ENCODE data around the gene MICALL1.
"Not testable (repeated sequence)": the region's sequence is repeated elsewhere in the genome, so short reads cannot be mapped to it uniquely, and the experiment has no call there.

Gene MICALL1

DNA sequence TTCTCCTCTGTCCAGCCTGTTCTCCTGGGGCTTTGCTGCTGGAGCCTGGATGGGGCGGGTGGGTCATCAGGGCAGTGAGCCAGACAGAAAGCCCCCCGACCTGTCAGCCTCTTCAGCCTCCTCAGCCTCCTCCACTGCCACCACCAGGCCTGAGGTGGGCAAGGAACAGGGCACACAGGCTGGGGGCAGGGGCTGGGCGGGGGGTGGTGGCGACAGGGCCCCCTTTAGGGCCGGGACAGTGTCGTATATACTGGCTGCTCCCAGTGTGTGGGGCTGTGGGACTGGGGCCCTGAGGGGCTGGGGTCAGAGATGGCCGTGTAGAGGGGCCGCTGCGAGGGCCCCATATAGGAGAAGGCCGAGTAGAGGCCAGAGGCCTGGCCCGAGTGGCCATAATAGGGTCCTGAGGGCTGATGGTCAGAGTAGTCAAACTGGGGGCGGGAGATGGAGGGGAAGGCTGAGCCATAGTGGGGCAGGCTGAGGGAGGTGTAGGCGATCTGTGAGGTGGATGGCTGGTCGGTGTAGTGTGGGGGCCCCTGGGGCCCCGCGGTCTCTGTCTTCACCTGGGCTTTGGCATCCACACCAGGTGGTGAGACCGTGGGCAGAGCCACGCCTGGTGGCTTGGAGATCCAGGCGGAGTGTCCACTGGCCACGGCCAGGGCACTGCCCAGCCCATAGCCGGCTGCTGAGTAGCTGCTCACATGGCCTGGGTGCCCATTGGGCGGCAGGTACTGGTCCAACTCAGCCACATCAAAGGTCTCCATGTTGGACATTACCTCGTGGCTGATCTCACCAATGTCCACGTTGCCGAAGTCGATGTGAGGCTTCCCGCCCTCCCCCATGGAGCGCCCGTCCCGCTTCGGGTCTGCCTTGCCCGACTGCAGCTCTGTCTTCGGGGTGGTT lies 67.4 kb downstream of the MICALL1 start:
- DNase-seq (ENCODE audit: low spot score), result no peak
- TF ChIP-seq, protein P1, sequence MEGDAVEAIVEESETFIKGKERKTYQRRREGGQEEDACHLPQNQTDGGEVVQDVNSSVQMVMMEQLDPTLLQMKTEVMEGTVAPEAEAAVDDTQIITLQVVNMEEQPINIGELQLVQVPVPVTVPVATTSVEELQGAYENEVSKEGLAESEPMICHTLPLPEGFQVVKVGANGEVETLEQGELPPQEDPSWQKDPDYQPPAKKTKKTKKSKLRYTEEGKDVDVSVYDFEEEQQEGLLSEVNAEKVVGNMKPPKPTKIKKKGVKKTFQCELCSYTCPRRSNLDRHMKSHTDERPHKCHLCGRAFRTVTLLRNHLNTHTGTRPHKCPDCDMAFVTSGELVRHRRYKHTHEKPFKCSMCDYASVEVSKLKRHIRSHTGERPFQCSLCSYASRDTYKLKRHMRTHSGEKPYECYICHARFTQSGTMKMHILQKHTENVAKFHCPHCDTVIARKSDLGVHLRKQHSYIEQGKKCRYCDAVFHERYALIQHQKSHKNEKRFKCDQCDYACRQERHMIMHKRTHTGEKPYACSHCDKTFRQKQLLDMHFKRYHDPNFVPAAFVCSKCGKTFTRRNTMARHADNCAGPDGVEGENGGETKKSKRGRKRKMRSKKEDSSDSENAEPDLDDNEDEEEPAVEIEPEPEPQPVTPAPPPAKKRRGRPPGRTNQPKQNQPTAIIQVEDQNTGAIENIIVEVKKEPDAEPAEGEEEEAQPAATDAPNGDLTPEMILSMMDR (IDR thresholded peaks at IDR 0.05; ENCODE audit: poor library complexity, severe bottlenecking), result no peak
- Histone ChIP-seq H3K9me3 (ENCODE audit: severe bottlenecking) (no peaks in the 10 kb centered on the region), H3K27me3 (ENCODE audit: insufficient read depth, poor library complexity, severe bottlenecking) (no peaks in the 10 kb centered on the region), H3K27ac (ENCODE audit: poor library complexity, severe bottlenecking) (no peak overlapping the region), H3K4me3 (ENCODE audit: severe bottlenecking) (no peak overlapping the region), H3K4me1 (ENCODE audit: insufficient read depth, poor library complexity, severe bottlenecking) (no peaks in the 10 kb centered on the region), H3K36me3 (ENCODE audit: low read depth) (no peaks in the 10 kb centered on the region)
- no peak for ATAC-seq (ENCODE audit: low read depth)

DNA sequence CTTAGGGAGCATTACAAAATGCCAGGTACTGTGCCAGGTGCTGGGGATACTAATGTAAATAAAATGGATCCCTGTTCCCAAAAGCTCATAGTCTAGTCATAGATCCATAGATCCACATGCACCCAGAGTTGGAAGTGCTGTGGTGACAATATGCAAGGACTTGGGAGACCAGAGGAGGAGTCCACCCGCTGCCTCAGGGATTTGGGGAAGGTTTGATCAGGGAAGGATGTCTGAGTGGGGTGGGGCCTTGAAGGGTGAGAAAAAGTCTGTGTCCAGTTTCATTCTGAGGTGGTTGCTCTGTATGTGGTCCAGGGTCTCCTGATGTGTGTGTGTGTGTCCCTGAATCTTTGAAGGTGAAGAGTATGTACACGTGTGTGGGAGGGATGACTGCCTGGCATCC lies 69.1 kb downstream of the MICALL1 start:
- Histone ChIP-seq H3K4me1 (ENCODE audit: insufficient read depth, poor library complexity, severe bottlenecking) (no peaks in the 10 kb centered on the region), H3K4me3 (ENCODE audit: severe bottlenecking) (no peak overlapping the region), H3K27me3 (ENCODE audit: insufficient read depth, poor library complexity, severe bottlenecking) (no peaks in the 10 kb centered on the region), H3K36me3 (ENCODE audit: low read depth) (no peaks in the 10 kb centered on the region), H3K9me3 (ENCODE audit: severe bottlenecking) (no peaks in the 10 kb centered on the region), H3K27ac (ENCODE audit: poor library complexity, severe bottlenecking) (no peak overlapping the region)
- ATAC-seq (ENCODE audit: low read depth) (no peak), DNase-seq (ENCODE audit: low spot score) (no peak)
- TF ChIP-seq, protein P1 (IDR thresholded peaks at IDR 0.05; ENCODE audit: poor library complexity, severe bottlenecking), result no peak

DNA sequence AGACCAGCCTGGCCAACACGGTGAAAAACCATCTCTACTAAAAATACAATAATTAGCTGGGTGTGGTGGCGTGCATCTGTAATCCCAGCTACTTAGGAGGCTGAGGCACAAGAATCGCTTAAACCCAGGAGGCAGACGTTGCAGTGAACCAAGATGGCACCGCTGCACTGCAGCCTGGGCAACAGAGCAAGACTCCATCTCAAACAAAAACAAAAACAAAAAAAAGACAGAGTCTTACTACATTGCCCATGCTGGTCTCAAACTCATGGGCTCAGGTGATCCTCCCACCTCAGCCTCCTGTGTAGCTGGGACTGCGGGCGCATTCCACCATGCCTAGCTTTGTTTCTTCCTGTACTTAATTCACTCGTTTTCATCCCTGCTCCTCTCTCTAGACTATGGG lies 69.9 kb downstream of the MICALL1 start:
- H3K4me1 ChIP-seq (ENCODE audit: insufficient read depth, poor library complexity, severe bottlenecking); DNase-seq (ENCODE audit: low spot score); ATAC-seq (ENCODE audit: low read depth); H3K4me3 ChIP-seq (ENCODE audit: severe bottlenecking); H3K36me3 ChIP-seq (ENCODE audit: low read depth); H3K27ac ChIP-seq (ENCODE audit: poor library complexity, severe bottlenecking); H3K27me3 ChIP-seq (ENCODE audit: insufficient read depth, poor library complexity, severe bottlenecking); H3K9me3 ChIP-seq (ENCODE audit: severe bottlenecking): not testable (repeated sequence)

DNA sequence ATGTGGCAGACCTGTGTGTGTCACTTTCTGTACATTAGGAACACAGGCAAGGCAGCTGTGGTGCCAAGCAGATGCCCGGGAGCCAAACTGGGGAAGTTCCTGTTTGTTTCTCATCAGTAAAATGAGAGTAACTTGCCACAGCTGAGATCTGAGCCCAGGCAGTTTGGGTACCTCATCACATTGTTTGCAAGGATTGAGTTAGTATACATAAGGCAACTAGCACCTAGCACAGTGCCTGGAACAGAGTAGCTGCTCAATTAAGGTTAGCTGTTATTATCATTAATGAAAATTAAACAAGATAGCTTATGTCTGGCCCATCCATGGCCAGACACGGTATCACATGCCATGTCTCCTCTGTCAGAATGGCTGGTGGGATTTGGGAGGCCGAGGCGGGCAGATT lies 70.5 kb downstream of the MICALL1 start:
- no peaks in the 10 kb centered on the region for H3K4me1 ChIP-seq (ENCODE audit: insufficient read depth, poor library complexity, severe bottlenecking)
- no peaks in the 10 kb centered on the region for H3K9me3 ChIP-seq (ENCODE audit: severe bottlenecking)
- DNase-seq (ENCODE audit: low spot score), result no peak
- no peak for ATAC-seq (ENCODE audit: low read depth)
- no peaks in the 10 kb centered on the region for H3K27me3 ChIP-seq (ENCODE audit: insufficient read depth, poor library complexity, severe bottlenecking)
- no peaks in the 10 kb centered on the region for H3K36me3 ChIP-seq (ENCODE audit: low read depth)
- H3K4me3 ChIP-seq (ENCODE audit: severe bottlenecking), result no peak overlapping the region
- TF ChIP-seq, protein P1 (IDR thresholded peaks at IDR 0.05; ENCODE audit: poor library complexity, severe bottlenecking), result no peak
- H3K27ac ChIP-seq (ENCODE audit: poor library complexity, severe bottlenecking), result no peak overlapping the region

DNA sequence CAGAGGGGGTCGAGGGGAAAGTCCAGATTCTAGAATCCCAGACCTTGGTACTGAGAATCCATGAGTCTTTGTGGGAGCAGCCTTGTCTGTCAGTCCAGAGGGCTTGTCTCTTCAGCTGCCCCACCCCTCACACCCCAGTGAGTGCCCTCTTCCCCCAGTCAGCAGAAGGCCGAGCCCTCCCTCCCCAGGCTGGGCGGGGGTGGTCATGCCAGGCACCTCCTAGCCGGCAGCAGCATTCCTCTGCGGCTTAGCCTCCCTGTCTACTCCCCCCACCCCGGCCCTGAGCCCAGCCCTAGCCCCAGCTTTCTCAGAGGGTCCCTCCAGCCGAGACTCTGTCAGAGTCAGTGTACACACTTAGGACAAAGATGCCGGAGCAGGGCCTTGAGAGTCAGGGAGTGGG lies 73.7 kb downstream of the MICALL1 start:
- DNase-seq (ENCODE audit: low spot score), result no peak
- Histone ChIP-seq H3K27me3 (ENCODE audit: insufficient read depth, poor library complexity, severe bottlenecking) (no peaks in the 10 kb centered on the region), H3K4me3 (ENCODE audit: severe bottlenecking) (no peak overlapping the region), H3K9me3 (ENCODE audit: severe bottlenecking) (no peaks in the 10 kb centered on the region), H3K36me3 (ENCODE audit: low read depth) (no peaks in the 10 kb centered on the region), H3K27ac (ENCODE audit: poor library complexity, severe bottlenecking) (no peak overlapping the region), H3K4me1 (ENCODE audit: insufficient read depth, poor library complexity, severe bottlenecking) (no peaks in the 10 kb centered on the region)
- TF ChIP-seq, protein P1 (IDR thresholded peaks at IDR 0.05; ENCODE audit: poor library complexity, severe bottlenecking), result no peak
- ATAC-seq (ENCODE audit: low read depth), result no peak
